ENCODE results near the gene CIDEC. TPM values are rescaled to one million over a fixed set of nuclear protein-coding genes. Genes with fewer than 3 reads are reported as not detected.

Gene CIDEC
- total and polyA plus RNA-seq, 2 experiments from 2014 or later = not detected

- TF ChIP-seq ZNF462 (CRISPR knock-in tag; IDR thresholded peaks at IDR 0.05) = no peak
- no peak for TF ChIP-seq ZNF331 (CRISPR knock-in tag; IDR thresholded peaks at IDR 0.05; ENCODE audit: low read depth)
- no peak for TF ChIP-seq NANOG (IDR thresholded peaks at IDR 0.05; ENCODE audit: borderline replicate concordance)
These were observed 13.7 kb upstream of the CIDEC start (continued) for GRCh38 chr3:9893739-9894138.

DNA sequence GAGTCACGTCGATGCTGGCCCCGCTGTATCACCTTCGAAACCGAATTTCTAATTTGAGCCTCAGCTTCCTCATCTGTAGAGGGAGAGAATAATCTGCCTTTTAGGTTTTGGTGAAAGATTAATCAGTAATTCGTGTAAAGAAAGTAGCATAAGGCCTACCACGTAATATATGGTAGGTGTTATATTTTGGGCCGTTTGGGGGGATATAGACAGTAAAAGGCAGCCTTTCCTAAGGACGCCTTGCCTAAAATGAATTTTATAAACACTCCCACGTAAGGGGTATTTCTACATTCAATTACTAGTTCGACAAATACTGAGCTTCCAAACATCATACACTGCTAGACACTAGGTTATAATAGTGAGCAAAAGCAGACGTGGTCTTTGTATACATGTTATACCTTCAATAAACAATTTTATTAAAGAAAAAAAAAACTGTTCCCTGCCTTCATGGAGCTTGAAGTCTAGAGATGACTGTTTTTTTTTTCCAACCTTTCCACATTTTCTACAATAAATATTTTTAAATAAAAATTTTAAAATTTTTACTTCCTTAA lies 11.1 kb upstream of the CIDEC start:
- H3K27ac ChIP-seq (ENCODE audit: low read depth) = 0 out of 2 replicates have a peak overlapping the region, but pooled peaks have one; percentile 72
- H3K36me3 ChIP-seq (ENCODE audit: insufficient read depth) = 0 out of 2 replicates have a peak, but pooled peaks cover 9% of the 10 kb centered on the region
- peaks cover 12% of the 10 kb centered on the region for H3K4me1 Mint-ChIP-seq
- H2AFZ ChIP-seq = peak overlapping the region; percentile 95
- no peaks in the 10 kb centered on the region for H3K27me3 ChIP-seq (ENCODE audit: insufficient read depth)
- peaks cover 9% of the 10 kb centered on the region; the same call in 1 of the 2 replicates for H3F3A ChIP-seq (replicated peaks; ENCODE audit: low read depth)
- peaks cover 11% of the 10 kb centered on the region for H3K27me3 Mint-ChIP-seq (ENCODE audit: insufficient read depth, low read depth, poor library complexity)
- H3K9me2 ChIP-seq (ENCODE audit: insufficient read depth) = no peaks in the 10 kb centered on the region
- peak overlapping the region; percentile 99 for H3K4me3 Mint-ChIP-seq
- peak overlapping the region; percentile 99 for H3K4me2 ChIP-seq
- H3K4me1 ChIP-seq (ENCODE audit: insufficient read depth) = peaks cover 5% of the 10 kb centered on the region; the same call in 1 of the 2 replicates
- peaks cover 33% of the 10 kb centered on the region for H3K36me3 Mint-ChIP-seq (ENCODE audit: low read depth)
- peaks cover 17% of the 10 kb centered on the region for H3K79me2 ChIP-seq (replicated peaks; ENCODE audit: insufficient read depth)
- no peaks in the 10 kb centered on the region for H3K9me3 Mint-ChIP-seq
- H3K4me3 ChIP-seq = peak overlapping the region; percentile 100
- ATAC-seq (no peak), DNase-seq (ENCODE audit: low spot score) (no peak)
- peak overlapping the region; percentile 99; the same call in 1 of the 2 replicates for H3K27ac Mint-ChIP-seq
- H4K20me1 ChIP-seq (replicated peaks; ENCODE audit: insufficient read depth) = peaks cover 4% of the 10 kb centered on the region; the same call in 1 of the 2 replicates
- TF ChIP-seq EZH2 (IDR thresholded peaks at IDR 0.05; ENCODE audit: low read depth, unreplicated experiment) = no peak
- no peak for TF ChIP-seq POLR2AphosphoS5 (IDR thresholded peaks at IDR 0.05; ENCODE audit: low read depth)
- TF ChIP-seq, protein P1, sequence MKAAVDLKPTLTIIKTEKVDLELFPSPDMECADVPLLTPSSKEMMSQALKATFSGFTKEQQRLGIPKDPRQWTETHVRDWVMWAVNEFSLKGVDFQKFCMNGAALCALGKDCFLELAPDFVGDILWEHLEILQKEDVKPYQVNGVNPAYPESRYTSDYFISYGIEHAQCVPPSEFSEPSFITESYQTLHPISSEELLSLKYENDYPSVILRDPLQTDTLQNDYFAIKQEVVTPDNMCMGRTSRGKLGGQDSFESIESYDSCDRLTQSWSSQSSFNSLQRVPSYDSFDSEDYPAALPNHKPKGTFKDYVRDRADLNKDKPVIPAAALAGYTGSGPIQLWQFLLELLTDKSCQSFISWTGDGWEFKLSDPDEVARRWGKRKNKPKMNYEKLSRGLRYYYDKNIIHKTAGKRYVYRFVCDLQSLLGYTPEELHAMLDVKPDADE (IDR thresholded peaks at IDR 0.05) = no peak
- TF ChIP-seq ZNF114 (CRISPR knock-in tag; IDR thresholded peaks at IDR 0.05) = no peak
- TF ChIP-seq STAT1 (IDR thresholded peaks at IDR 0.05; ENCODE audit: unreplicated experiment) = no peak
- TF ChIP-seq REST (IDR thresholded peaks at IDR 0.05; ENCODE audit: unreplicated experiment) = no peak
- TF ChIP-seq CREB1 (CRISPR knock-in tag; IDR thresholded peaks at IDR 0.05; ENCODE audit: low read depth) = no peak
- no peak for TF ChIP-seq ZNF331 (CRISPR knock-in tag; IDR thresholded peaks at IDR 0.05; ENCODE audit: low read depth)

All from GM23338 (cell line).